GM12878 (cell line): ENCODE data around the gene SHLD1. TPM values are rescaled to one million over a fixed set of nuclear protein-coding genes. Genes with fewer than 3 reads are reported as not detected.

Source experiments
- BRCA1 ChIP-seq: IDR thresholded peaks from 2 replicates; pipeline ENCODE4 v1.6.1; 2011; ENCODE audit warnings: low read depth, low read length, improper control_type of control experiment
- CHD2 ChIP-seq: IDR thresholded peaks from 2 replicates; pipeline ENCODE4 v1.6.1; 2011; ENCODE audit warnings: low read depth, low read length, improper control_type of control experiment, borderline replicate concordance
- CREM ChIP-seq: IDR thresholded peaks from 2 replicates; pipeline ENCODE4 v1.6.1; 2014; ENCODE audit warnings: antibody characterized with exemption, low read depth
- E2F4 ChIP-seq: IDR thresholded peaks from 2 replicates; pipeline ENCODE4 v1.6.1; 2012; ENCODE audit warnings: low read depth, low read length, improper control_type of control experiment
- EZH2 ChIP-seq: IDR thresholded peaks from 2 replicates; pipeline ENCODE4 v1.6.1; 2012; ENCODE audit warnings: low read depth, mild to moderate bottlenecking, control low read depth, inconsistent platforms, low read length, borderline replicate concordance; ENCODE audit not compliant: control insufficient read depth
- HDAC6 ChIP-seq: fragments of 200-600 bp; sonication (generic); IDR thresholded peaks from one replicate; pipeline ENCODE4 v1.8.0; 2017; ENCODE audit warnings: antibody characterized with exemption; ENCODE audit not compliant: unreplicated experiment
- NFXL1 ChIP-seq: fragments of 450-650 bp; IDR thresholded peaks from 2 replicates; pipeline ENCODE4 v1.6.1; 2017; ENCODE audit warnings: antibody characterized with exemption, mild to moderate bottlenecking, borderline replicate concordance
- SP1 ChIP-seq: IDR thresholded peaks from one replicate; pipeline ENCODE4 v1.6.1; 2011; ENCODE audit warnings: low read depth, low read length
- SUPT20H ChIP-seq: IDR thresholded peaks from 2 replicates; pipeline ENCODE4 v1.6.1; 2011; ENCODE audit warnings: low read depth, mild to moderate bottlenecking, low read length, moderate library complexity, borderline replicate concordance; ENCODE audit not compliant: control insufficient read depth
- TBL1XR1 ChIP-seq: IDR thresholded peaks from 2 replicates; pipeline ENCODE4 v1.6.1; 2012; ENCODE audit warnings: low read depth, low read length, improper control_type of control experiment
- ZBTB33 ChIP-seq: fragments of 450-650 bp; IDR thresholded peaks from 2 replicates; pipeline ENCODE4 v1.6.1; 2017; ENCODE audit warnings: mild to moderate bottlenecking
- ZNF207 ChIP-seq: fragments of 450-650 bp; IDR thresholded peaks from 2 replicates; pipeline ENCODE4 v1.6.1; 2014; ENCODE audit warnings: antibody characterized with exemption, mild to moderate bottlenecking, borderline replicate concordance
- ZNF217 ChIP-seq: fragments of 450-650 bp; IDR thresholded peaks from 2 replicates; pipeline ENCODE4 v1.6.1; 2017; ENCODE audit warnings: antibody characterized with exemption, mild to moderate bottlenecking
- ZNF384 ChIP-seq: IDR thresholded peaks from 2 replicates; pipeline ENCODE4 v1.6.1; 2012; ENCODE audit warnings: low read depth, mild to moderate bottlenecking, low read length, improper control_type of control experiment, borderline replicate concordance
- polyA plus RNA-seq, 11 experiments: library from polyadenylated mRNA; depleted of rRNA in 4 of 11; unstranded in 6 of 11; stranded (reverse) in 5 of 11; fragments of >200 nt; fragmentation: Nextera tagmentation in 4 of 11; fragmentation: Illumina TruSeq in 1 of 11; extraction: Ambion mirVana in 4 of 11; extraction: Trizol in 1 of 11; gene quantifications; 1 replicate in 1 of 11; 2 replicates in 10 of 11; pipeline versions ENCODE4 v1.2.1 to v1.2.3, GENCODE V29; 2011 to 2016; ENCODE audit warnings: inconsistent platforms in 2 of 11, missing spikeins in 2 of 11, low read depth in 1 of 11
- total RNA-seq, 4 experiments: library from RNA; depleted of rRNA in 3 of 4; stranded (reverse); fragments of >200 nt in 3 of 4; fragmentation: Illumina TruSeq in 1 of 4; extraction: Trizol in 1 of 4; gene quantifications; 2 replicates each; pipeline versions ENCODE4 v1.2.1 to v1.2.3, GENCODE V29; 2013 to 2021
- TF ChIP-seq, protein P1 (sequence below): fragments of 450-650 bp; IDR thresholded peaks from 2 replicates; pipeline ENCODE4 v1.6.1; 2016; ENCODE audit warnings: mild to moderate bottlenecking, moderate library complexity, borderline replicate concordance
- TF ChIP-seq, protein P2 (sequence below): fragments of 450-650 bp; IDR thresholded peaks from 2 replicates; pipeline ENCODE4 v1.6.1; 2018; ENCODE audit warnings: borderline replicate concordance, mild to moderate bottlenecking; ENCODE audit not compliant: partially characterized antibody
- TF ChIP-seq, protein P3 (sequence below), 3 experiments: IDR thresholded peaks in 2 of 3; conservative IDR thresholded peaks in 1 of 3; 2 replicates each; pipeline ENCODE4 v1.5.1; 2011; ENCODE audit warnings: low read depth in 3 of 3, low read length in 3 of 3, mild to moderate bottlenecking in 3 of 3, control low read depth in 2 of 3, moderate library complexity in 2 of 3, inconsistent platforms in 1 of 3, mixed read lengths in 1 of 3; ENCODE audit not compliant: control insufficient read depth in 2 of 3, insufficient read depth in 1 of 3; ENCODE audit errors: extremely low read depth in 1 of 3
- TF ChIP-seq, protein P4 (sequence below): IDR thresholded peaks from 2 replicates; pipeline ENCODE4 v1.6.1; 2012; ENCODE audit warnings: low read depth, low read length, improper control_type of control experiment

The SHLD1 gene
- total and polyA plus RNA-seq, 10 of the 15 experiments (the other 5 are each of a cell fraction or from before 2014, with no cell fraction given), result 10.8 to 70.9 (median 25.4) TPM

GRCh38 chr20:5788385-5788895 is 38.2 kb downstream of the SHLD1 start (continued):
- TF ChIP-seq, protein P1, sequence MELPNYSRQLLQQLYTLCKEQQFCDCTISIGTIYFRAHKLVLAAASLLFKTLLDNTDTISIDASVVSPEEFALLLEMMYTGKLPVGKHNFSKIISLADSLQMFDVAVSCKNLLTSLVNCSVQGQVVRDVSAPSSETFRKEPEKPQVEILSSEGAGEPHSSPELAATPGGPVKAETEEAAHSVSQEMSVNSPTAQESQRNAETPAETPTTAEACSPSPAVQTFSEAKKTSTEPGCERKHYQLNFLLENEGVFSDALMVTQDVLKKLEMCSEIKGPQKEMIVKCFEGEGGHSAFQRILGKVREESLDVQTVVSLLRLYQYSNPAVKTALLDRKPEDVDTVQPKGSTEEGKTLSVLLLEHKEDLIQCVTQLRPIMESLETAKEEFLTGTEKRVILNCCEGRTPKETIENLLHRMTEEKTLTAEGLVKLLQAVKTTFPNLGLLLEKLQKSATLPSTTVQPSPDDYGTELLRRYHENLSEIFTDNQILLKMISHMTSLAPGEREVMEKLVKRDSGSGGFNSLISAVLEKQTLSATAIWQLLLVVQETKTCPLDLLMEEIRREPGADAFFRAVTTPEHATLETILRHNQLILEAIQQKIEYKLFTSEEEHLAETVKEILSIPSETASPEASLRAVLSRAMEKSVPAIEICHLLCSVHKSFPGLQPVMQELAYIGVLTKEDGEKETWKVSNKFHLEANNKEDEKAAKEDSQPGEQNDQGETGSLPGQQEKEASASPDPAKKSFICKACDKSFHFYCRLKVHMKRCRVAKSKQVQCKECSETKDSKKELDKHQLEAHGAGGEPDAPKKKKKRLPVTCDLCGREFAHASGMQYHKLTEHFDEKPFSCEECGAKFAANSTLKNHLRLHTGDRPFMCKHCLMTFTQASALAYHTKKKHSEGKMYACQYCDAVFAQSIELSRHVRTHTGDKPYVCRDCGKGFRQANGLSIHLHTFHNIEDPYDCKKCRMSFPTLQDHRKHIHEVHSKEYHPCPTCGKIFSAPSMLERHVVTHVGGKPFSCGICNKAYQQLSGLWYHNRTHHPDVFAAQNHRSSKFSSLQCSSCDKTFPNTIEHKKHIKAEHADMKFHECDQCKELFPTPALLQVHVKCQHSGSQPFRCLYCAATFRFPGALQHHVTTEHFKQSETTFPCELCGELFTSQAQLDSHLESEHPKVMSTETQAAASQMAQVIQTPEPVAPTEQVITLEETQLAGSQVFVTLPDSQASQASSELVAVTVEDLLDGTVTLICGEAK, result no peak
- TF ChIP-seq, protein P2, sequence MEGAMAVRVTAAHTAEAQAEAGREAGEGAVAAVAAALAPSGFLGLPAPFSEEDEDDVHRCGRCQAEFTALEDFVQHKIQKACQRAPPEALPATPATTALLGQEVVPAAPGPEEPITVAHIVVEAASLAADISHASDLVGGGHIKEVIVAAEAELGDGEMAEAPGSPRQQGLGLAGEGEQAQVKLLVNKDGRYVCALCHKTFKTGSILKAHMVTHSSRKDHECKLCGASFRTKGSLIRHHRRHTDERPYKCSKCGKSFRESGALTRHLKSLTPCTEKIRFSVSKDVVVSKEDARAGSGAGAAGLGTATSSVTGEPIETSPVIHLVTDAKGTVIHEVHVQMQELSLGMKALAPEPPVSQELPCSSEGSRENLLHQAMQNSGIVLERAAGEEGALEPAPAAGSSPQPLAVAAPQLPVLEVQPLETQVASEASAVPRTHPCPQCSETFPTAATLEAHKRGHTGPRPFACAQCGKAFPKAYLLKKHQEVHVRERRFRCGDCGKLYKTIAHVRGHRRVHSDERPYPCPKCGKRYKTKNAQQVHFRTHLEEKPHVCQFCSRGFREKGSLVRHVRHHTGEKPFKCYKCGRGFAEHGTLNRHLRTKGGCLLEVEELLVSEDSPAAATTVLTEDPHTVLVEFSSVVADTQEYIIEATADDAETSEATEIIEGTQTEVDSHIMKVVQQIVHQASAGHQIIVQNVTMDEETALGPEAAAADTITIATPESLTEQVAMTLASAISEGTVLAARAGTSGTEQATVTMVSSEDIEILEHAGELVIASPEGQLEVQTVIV, result no peak
- TF ChIP-seq BRCA1 (no peak), ZNF207 (no peak), SUPT20H (no peak), SP1 (no peak), CREM (no peak), EZH2 (no peak), CHD2 (no peak), ZBTB33 (no peak), NFXL1 (no peak), E2F4 (no peak), HDAC6 (no peak), TBL1XR1 (no peak), ZNF384 (no peak), ZNF217 (no peak)
- TF ChIP-seq, protein P3, sequence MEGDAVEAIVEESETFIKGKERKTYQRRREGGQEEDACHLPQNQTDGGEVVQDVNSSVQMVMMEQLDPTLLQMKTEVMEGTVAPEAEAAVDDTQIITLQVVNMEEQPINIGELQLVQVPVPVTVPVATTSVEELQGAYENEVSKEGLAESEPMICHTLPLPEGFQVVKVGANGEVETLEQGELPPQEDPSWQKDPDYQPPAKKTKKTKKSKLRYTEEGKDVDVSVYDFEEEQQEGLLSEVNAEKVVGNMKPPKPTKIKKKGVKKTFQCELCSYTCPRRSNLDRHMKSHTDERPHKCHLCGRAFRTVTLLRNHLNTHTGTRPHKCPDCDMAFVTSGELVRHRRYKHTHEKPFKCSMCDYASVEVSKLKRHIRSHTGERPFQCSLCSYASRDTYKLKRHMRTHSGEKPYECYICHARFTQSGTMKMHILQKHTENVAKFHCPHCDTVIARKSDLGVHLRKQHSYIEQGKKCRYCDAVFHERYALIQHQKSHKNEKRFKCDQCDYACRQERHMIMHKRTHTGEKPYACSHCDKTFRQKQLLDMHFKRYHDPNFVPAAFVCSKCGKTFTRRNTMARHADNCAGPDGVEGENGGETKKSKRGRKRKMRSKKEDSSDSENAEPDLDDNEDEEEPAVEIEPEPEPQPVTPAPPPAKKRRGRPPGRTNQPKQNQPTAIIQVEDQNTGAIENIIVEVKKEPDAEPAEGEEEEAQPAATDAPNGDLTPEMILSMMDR (IDR thresholded peaks at IDR 0.05 in 2 of 3, conservative IDR thresholded peaks at IDR 0.05 in 1 of 3; ENCODE audit: control insufficient read depth in 2 of 3, extremely low read depth in 1 of 3, insufficient read depth in 1 of 3, low read depth in 3 of 3, low read length in 3 of 3), result peak; percentile 76 to 93 (median 87); a peak in 5 of 6 replicates
- TF ChIP-seq, protein P4, sequence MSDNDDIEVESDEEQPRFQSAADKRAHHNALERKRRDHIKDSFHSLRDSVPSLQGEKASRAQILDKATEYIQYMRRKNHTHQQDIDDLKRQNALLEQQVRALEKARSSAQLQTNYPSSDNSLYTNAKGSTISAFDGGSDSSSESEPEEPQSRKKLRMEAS, result no peak
